GM19351 (cell line): Measurements from ENCODE around the gene FAM229B.
"Not testable (repeated sequence)": the region's sequence is repeated elsewhere in the genome, so short reads cannot be mapped to it uniquely, and the experiment has no call there.

ENCODE experiments used
- ATAC-seq: cut with Tn5 transposase; IDR thresholded peaks from one replicate; pipeline ENCODE4 v1.9.1; 2021; ENCODE audit warnings: mild to moderate bottlenecking, moderate library complexity; ENCODE audit not compliant: unreplicated experiment

The FAM229B gene, protein sequence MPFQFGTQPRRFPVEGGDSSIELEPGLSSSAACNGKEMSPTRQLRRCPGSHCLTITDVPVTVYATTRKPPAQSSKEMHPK

GRCh38 chr6:112087136-112087911 is at the start of gene FAM229B, which contains the start of gene TUBE1:
TSS of gene FAM229B (plus strand) at chr6:112087591. CDS start at chr6:112099284, 11,693 bp downstream.
TSS of gene TUBE1 (minus strand) at chr6:112087482. CDS start at chr6:112087434, 48 bp downstream.
- ATAC-seq = peak; percentile 95

- ATAC-seq = no peak
Measured at GRCh38 chr6:112037783-112038216, 49.6 kb upstream of the FAM229B start.

DNA sequence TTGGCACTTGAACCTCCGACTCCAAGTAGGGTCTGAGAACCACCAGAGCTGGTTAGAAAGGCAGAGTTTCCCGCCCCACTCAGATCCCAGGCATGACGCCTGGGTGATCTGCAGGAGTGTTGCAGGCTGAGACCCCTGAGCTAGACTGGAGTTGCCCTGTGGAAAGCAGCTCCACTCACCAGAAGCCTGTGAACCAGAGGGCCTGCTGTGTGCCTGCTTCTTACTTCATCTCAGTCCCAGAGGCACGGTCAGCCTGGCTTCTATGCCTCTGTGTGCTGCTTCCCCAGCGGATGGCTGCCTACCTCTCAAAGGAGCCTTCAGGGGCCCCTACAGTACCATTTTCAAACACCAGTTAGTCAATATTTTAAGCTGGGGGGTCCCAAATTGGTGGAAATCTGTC is 49.1 kb upstream of the FAM229B start:
- ATAC-seq = no peak

GRCh38 chr6:112038756-112039430 is 48.5 kb upstream of the FAM229B start:
- no peak for ATAC-seq

- ATAC-seq = no peak
Measured at GRCh38 chr6:112039431-112039770, 48.0 kb upstream of the FAM229B start.

DNA sequence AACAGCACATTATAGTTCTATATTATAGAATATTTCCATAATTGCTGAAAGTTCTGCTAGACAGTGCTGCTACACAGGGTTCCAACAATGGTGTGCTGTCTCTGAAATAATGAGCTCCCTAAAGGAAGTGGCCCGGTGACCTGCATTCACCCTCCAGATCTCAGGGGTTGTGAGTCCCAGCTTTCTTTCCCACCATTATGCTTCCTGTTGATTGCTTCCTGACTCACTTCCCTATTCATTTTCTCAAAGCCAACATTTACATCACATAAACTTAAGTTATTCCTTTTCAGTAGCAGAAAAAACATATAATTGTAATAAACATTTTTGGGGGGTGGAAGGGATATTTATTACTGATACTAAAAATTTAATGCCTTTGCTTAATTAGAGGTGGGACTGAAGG is 46.4 kb upstream of the FAM229B start:
- no peak for ATAC-seq

DNA sequence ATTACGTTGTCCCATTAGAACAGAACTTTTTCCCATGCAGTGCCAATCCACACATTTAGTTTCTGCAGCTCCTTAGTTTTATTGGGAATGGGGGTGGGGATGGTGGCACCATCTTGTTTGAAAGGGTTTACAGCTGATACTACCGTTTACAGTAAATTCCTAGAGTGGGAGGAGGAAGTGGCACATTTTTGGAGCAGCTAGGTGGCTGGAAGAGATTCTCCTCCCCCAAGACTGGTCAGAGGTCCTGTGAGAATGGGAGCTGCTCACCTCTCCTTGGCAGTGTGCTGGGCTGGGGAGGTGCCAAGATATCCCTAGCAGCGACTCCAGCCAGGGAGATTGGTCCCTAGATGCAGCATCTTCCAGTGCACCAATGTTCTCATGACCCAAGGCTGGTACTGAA is 45.9 kb upstream of the FAM229B start:
- no peak for ATAC-seq

DNA sequence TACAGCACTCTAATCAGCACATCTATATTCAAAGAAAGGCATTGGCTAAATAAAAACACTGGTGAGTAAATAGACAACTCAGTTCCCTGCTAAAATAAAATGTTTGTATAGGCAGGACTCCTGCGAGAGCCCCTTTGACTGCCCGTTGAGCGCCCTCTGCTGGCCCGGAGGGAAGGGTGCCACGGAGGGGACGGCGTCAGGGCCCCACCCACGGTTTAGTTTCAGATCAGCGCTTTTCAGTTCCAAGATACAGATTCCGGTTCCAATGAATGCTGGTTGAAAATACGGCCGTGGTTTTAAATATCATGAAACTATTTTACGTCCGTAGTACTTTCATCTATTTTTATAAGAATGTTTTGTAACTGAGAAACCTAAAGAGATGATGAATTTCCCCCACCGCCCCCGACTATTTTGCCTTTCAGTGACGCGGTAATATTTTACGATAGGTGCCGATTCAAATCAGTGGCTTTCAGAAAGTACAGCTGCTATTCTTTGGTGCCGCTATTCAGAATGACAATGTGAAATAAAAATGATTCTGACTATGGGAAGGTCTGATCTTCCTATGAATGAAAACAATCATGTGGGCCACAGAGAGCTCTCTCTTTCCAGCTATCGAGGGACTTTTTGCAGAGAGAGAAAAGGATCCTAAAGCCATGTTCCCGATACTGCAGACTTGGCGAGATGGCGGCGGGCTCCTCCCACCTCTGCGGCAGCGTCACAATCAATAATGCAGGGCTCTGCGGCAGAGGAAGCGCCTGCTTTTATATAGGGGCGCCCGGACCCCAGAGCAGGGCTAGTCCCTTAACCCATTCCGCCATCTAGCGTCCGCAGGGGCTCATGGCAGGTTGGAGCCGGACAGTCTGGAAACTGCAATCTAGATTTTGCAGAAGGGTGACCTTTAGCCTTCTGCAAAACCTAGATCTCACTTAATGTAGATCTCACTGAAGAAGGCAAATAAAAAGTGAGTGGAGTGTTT is 44.1 kb upstream of the FAM229B start:
- peak; percentile 90 for ATAC-seq

DNA sequence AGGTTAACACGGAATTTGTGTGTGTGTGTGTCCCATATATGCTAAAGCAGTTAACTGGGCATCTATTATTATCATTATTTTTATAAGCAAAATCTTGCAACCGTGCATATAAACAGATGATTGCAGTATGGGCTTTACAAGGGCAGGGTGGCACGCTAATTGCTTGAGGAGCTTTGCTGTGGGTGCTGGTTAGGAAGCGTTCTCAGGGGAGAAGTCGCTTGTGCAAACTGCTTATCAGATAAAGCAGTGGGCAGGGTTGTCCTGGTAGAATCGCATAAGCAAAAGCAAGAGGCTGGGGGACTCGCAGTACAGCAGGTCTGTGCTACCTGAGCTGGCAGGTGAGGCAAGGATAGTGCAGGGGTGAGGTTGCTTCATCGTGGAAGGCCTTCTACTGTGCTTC is 43.2 kb upstream of the FAM229B start:
- no peak for ATAC-seq

GRCh38 chr6:112044856-112045255 is 42.5 kb upstream of the FAM229B start:
- ATAC-seq = no peak

DNA sequence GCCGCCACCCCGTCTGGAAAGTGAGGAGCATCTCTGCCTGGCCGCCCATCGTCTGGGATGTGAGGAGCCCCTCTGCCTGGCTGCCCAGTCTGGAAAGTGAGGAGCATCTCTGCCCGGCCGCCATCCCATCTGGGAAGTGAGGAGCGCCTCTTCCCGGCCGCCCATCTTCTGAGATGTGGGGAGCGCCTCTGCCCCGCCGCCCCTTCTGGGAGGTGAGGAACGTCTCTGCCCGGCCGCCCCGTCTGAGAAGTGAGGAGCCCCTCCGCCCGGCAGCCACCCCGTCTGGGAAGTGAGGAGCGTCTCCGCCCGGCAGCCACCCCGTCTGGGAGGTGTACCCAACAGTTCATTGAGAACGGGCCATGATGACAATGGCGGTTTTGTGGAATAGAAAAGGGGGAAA is 39.9 kb upstream of the FAM229B start:
- ATAC-seq = not testable (repeated sequence)

GRCh38 chr6:112049026-112049799 is 38.2 kb upstream of the FAM229B start:
- ATAC-seq = no peak

DNA sequence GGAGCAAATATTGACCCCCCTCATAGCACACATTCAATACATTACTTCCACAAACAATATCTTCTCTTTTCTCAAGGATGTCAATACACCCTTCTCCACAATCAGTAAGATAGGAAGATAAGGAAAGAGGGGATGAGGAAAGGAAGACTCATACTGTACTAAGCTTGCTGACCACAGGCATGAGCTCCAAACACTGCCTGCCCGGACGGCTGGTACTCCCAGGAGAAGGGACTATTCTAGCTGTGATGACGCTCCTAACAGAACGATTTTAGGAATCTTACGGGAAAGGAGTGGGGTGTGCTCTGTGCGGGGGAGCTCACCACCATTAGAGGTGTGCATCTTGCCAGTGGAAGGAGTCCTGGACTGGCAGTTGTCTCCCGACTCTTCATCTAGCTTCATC is 37.4 kb upstream of the FAM229B start:
- ATAC-seq = no peak

- no peak for ATAC-seq
Measured at GRCh38 chr6:112050429-112050828, 37.0 kb upstream of the FAM229B start.

DNA sequence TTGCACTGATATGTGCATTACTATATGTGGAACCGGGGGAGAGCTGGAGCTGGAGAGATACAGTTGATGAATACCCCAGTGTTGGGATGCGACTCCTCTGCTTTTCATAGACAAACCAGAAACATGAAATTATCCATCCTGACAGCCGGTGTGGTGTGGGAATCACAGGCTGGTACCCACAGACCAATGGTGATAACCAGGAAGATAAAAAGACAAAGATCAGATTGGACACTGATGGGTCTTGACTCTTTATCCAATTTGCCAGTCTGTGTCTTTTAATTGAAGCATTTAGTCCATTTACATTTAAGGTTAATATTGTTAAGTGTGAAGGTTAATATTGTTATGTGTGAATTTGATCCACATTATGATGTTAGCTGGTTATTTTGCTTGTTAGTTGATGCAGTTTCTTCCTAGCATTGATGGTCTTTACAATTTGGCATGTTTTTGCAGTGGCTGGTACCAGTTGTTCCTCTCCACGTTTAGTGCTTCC is 36.1 kb upstream of the FAM229B start:
- not testable (repeated sequence) for ATAC-seq

- ATAC-seq = no peak
Measured at GRCh38 chr6:112054001-112054400, 33.4 kb upstream of the FAM229B start, which contains the start of gene CCN6. TSS of gene CCN6 (plus strand) at chr6:112054104. CDS start at chr6:112054358, 254 bp downstream.

DNA sequence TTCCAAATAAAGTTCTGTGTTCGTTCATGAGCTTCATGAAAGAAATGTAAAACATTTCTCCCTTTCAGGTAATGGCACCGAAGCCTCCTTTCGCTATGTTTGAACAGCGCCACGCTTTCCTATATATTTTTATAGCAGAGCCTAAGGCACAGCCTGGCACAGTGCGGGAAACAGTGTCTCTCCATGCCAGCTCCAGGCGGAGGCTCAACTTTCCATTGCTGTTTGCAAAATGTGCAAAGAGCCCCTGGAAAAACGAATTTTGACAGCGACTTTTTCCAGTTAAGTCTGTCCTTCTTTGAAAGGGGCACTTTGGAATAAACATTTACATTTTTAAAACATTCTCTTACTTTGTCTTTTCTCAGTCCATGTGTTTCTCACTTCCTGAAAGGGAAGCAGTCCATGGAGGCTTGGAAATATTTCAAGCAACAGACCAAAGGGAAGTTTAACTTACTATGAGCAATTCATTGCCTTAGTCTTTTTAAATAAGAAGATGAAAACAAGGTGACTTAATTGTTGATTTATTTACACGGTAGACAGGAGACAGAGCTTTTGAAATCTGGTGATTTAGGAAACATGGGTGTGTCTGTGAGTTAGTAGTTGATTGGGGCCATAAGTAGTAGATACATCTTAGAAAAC is 32.7 kb upstream of the FAM229B start:
- no peak for ATAC-seq

DNA sequence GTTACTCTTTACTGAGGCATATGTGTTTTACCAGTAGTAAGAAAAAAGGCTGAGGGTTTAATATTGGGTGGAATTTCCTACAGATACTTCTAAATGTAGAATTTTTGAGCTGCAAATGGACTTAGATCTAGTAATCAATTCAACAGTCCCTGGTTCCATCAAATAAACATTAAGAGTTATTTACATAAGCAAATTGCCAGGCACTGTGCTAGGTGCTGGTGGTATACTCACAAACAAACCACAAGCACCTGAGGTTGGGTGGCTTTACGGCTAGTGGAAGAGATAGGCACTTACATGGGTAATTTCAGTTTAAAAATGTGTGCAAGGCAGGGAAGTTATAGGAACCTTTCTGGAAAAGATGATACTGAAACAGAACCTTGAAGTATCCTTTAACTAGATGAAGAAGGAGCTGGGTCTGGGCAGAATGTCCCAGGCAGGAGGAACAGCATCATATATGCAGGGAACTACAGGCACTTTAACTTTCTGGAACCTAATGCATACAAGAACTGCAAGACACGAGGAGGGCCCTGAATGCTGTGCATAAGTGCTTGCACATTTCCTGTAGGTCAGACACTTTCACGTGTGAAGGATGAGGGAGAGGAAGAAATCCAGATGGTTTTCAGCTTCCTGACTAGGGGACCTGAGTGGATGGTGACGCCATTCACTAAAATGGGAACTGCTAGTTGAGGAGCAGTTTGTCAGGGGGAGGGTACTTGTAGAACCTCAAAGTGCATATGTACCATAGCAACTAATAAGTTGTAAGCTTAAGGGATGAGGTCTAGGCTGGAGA is 29.0 kb upstream of the FAM229B start:
- ATAC-seq = no peak

DNA sequence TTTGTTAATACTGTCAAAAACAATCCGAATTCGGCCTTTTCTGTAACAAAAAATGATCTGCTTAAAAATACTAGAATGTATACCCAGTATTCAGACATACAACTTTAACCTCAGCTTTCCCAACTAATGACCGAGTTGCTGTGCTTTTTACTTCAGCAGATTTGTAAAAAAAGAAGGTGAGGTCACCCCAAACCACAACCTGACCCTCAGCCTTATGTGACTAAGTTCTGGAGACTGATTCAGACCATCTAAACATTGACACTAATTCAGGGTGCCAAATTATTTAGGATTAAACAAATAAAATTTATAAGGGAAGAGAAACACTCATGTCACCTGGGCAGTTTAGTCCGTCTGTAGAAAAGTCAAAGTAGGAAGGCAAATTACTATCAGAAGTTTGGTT is 25.8 kb upstream of the FAM229B start:
- ATAC-seq = no peak
